GM19351 (cell line): ENCODE results near the gene CCDC167.

Source experiments
- ATAC-seq: cut with Tn5 transposase; IDR thresholded peaks from one replicate; pipeline ENCODE4 v1.9.1; 2021; ENCODE audit warnings: mild to moderate bottlenecking, moderate library complexity; ENCODE audit not compliant: unreplicated experiment

Gene CCDC167

GRCh38 chr6:37435373-37435772, 64.3 kb downstream of the CCDC167 start:
- no peak for ATAC-seq

DNA sequence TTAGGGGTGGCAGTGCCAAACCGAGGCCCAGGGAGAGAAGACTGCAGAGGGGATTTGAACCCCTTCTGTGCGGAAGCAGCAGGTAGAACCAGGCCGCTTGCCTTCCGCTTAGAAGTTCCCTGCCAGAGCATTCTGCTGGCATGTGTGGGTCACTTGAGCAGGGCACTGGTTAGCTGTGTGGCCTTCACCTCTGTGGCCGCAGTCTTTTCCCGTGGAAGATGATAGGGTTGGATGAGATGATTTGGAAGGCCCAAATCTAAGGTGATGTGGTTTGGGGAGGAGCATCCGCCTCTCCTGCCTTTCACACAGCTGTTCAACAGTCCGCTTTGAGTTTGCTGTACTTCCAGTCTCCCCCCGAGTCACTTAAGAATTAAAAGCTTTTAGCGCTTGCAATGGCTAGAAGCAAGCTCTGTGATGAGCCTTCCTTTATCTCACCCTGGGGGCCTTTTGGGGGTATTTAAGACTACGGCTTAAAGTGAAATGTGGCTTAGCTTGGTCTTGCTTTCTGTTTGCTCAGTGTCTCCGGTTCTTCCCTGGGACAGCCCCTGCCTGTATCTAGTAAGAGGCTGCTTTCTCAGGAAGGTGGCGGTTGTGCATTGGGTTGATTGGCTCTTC, 65.9 kb downstream of the CCDC167 start:
- peak; percentile 39 for ATAC-seq
